Ecto neural progenitor cell (in vitro differentiated cells): Measurements from ENCODE around the gene PCGF6.
"Not testable (repeated sequence)": the region's sequence is repeated elsewhere in the genome, so short reads cannot be mapped to it uniquely, and the experiment has no call there.

Experiments
- DNase-seq: peaks from one replicate; pipeline ENCODE4 v3.0.0-alpha.2; 2018; ENCODE audit warnings: low spot score

The PCGF6 gene, protein sequence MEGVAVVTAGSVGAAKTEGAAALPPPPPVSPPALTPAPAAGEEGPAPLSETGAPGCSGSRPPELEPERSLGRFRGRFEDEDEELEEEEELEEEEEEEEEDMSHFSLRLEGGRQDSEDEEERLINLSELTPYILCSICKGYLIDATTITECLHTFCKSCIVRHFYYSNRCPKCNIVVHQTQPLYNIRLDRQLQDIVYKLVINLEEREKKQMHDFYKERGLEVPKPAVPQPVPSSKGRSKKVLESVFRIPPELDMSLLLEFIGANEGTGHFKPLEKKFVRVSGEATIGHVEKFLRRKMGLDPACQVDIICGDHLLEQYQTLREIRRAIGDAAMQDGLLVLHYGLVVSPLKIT

DNA sequence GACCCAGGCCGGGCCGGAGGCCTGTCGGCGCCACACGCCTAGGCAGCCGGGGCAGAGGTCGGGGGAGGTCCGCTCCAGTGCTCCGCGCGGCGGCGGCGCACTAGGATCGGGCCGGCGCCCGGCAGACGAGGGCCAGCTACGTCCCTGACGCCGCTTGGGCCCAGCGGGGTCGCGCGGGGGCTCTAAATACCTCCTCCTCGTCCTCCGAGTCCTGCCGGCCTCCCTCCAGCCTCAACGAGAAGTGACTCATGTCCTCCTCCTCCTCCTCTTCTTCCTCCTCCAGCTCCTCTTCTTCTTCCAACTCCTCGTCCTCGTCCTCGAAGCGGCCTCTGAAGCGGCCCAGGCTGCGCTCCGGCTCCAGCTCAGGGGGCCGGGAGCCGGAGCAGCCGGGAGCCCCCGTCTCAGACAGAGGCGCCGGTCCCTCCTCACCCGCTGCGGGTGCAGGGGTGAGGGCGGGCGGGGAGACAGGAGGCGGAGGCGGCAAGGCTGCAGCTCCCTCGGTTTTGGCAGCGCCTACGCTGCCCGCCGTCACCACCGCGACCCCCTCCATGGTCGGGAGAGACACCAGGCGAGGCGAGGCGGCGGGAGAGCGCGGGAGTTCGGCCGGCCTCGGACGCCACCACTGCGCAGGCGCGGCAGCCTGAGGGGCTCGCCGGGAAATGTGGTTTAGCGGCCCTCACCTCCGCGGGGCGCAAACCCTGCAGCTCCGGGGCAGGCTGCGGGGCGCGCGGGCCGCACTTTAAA lies at the start of gene PCGF6:
TSS of gene PCGF6 (minus strand) at position 624 of the 744 bp plus-strand sequence. CDS start at position 550, 74 bp downstream.
- peak; percentile 94 for DNase-seq

DNA sequence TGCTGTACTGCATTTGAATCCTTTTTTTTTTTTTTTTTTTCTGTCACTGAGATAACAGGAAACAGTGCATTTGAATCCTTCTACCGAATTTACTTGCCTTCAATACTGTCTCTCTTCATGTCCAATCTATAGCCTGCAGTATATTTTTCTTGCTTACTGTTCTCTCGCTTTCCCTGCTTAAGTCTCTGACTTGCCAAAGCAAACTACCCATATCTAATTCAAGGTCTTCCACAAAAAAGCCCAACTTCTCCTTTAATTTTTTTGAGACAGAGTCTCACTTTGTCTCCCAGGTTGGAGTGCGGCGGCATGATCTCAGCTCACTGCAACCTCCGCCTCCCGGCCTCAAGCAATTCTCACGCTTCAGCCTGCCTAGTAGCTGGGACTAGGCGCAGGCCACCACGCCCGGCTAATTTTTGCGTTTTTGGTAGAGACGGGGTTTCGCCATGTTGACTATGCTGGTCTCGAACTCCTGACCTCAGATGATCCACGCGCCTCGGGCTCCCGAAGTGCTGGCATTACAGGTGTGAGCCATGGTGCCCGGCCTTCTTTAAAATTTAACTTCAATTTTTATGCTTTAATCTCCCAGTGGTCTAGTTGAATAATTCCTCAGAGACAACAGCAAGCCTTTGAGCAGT lies 46.4 kb upstream of the PCGF6 start:
- DNase-seq = no peak

GRCh38 chr10:103396789-103397087 lies 45.8 kb upstream of the PCGF6 start:
- DNase-seq = no peak

DNA sequence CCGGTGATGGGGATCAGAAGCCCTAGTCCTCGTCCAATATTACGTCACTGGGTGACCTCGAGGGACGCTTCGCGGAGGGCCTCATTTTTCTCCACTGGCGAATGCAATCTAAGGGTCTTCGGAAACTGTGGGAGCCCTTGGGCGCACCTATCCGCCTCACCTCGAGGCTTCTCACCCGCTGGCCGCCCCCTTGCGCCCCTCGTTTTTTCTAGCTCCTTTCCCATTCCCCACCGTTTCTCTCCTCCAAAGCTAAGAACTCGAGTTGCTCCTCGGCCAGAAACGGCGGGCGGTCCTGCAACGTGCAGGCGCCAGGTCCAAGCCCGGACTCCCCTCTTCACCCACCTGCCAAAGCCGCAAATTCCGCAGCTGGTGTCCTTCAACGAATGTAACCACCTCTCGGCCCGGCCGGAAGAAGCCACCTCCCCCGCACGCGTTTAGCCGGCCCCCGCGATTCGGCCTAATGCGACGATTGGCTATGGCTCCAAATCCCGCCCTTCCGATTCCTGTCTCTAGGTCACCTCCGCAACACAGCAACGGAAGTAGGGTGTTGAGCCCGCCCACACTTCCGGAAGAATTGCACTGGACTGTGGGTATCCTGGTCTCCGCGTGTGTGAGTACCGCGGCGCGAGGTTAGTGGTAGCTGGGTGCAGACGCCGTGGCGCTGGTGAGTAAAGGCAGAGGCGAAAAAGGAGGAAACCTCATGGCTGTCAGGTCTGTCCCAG lies 45.3 kb upstream of the PCGF6 start, which contains the start of the genes ATP5MK and PDCD11:
TSS of gene ATP5MK (minus strand) at position 409 of the 722 bp plus-strand sequence. CDS start 4,018 bp downstream, outside the sequence.
TSS of gene PDCD11 (plus strand) at position 560 of the 722 bp plus-strand sequence. CDS start 1,801 bp downstream, outside the sequence.
- peak; percentile 96 for DNase-seq

GRCh38 chr10:103395754-103396066 lies 44.8 kb upstream of the PCGF6 start:
- DNase-seq = no peak

- no peak for DNase-seq
Observed at GRCh38 chr10:103394180-103394579, 43.2 kb upstream of the PCGF6 start.

DNA sequence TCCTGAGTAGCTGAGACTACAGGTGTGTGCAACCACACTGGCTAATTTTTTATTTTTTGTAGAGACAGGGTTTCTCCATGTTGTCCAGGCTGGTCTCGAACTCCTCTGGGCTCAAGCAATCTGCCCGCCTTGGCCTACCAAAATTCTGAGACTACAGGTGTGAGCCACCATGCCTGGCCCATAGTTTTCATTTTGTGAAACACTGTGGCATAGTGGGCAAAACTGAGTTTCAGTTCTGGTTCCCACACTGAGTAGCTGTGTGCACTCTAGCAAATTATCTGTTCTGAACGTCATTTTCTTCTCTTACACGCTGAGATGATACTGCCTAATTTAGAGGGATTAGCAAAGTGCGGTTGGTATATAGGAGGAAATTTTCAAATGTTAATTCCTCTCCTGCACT lies 31.8 kb upstream of the PCGF6 start:
- DNase-seq = no peak

GRCh38 chr10:103374263-103374662 lies 23.3 kb upstream of the PCGF6 start:
- DNase-seq = no peak

DNA sequence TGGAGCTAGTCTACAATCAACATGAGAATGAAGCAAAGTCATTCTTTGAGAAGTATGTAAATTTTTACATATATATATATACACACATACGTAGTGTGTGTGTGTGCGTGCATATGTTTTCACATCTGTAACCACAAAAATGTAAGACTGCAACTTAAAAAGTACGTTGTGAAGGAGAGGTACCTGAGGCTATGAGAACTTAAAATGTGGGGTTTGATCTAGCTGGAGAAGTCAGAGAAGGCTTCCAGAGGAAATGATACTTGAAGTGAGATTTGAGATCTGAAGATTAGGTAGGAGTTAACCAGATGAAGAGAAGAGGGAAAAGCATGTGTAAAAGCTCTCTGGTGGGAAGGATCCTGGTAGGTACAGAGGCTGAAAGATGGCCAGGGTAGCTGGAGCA lies 22.6 kb upstream of the PCGF6 start:
- no peak for DNase-seq

DNA sequence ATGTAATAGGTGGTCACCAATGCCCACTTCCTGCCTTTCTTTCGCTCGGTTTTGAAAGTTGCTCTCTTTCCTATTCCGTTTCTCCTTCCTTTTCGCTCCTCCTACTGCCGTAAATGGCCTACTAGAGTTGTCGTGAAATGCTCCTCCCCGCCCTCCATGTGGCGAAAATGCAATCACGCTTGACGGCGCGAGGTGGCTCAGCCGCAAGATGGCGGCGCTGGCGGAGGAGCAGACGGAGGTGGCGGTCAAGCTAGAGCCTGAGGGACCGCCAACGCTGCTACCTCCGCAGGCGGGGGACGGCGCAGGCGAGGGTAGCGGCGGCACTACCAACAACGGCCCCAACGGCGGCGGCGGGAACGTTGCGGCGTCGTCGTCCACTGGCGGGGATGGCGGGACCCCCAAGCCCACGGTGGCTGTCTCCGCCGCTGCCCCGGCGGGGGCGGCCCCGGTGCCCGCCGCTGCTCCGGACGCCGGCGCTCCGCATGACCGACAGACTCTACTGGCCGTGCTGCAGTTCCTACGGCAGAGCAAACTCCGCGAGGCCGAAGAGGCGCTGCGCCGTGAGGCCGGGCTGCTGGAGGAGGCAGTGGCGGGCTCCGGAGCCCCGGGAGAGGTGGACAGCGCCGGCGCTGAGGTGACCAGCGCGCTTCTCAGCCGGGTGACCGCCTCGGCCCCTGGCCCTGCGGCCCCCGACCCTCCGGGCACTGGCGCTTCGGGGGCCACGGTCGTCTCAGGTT lies 17.0 kb upstream of the PCGF6 start, which contains the start of gene TAF5:
TSS of gene TAF5 (plus strand) at position 195 of the 737 bp plus-strand sequence. CDS start at position 209, 14 bp downstream.
- peak; percentile 93 for DNase-seq

- DNase-seq = no peak
Observed at GRCh38 chr10:103367379-103367781, 16.4 kb upstream of the PCGF6 start.

- not testable (repeated sequence) for DNase-seq
Observed at GRCh38 chr10:103360791-103361190, 9.9 kb upstream of the PCGF6 start.

DNA sequence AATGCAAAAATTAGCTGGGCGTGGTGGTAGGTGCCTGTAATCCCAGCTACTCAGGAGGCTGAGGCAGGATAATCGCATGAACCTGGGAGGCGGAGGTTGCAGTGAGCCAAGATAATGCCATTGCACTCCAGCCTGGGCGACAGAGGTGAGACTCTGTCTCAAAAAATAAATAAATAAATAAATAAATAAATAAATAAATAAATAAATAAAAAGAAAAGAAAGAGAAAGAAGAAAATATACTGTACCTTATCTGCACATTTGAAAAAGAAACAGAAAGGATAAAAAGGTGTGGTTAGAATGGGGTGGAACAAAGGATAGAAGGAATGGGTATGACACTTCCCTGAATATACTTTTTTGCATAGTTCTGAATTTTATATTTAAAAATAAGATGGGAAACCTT lies 8.6 kb upstream of the PCGF6 start:
- DNase-seq = not testable (repeated sequence)

- no peak for DNase-seq
Observed at GRCh38 chr10:103355906-103356599, 5.1 kb upstream of the PCGF6 start.

- not testable (repeated sequence) for DNase-seq
Observed at GRCh38 chr10:103354567-103354966, 3.6 kb upstream of the PCGF6 start.

- DNase-seq = no peak
Observed at GRCh38 chr10:103353281-103353680, 2.3 kb upstream of the PCGF6 start.

GRCh38 chr10:103350175-103350516 lies 794 bp downstream of the PCGF6 start:
- DNase-seq = no peak

GRCh38 chr10:103336370-103336769 lies 14.6 kb downstream of the PCGF6 start:
- DNase-seq = peak; percentile 3

- no peak for DNase-seq
Observed at GRCh38 chr10:103334567-103334966, 16.4 kb downstream of the PCGF6 start.

- no peak for DNase-seq
Observed at GRCh38 chr10:103333934-103334520, 16.9 kb downstream of the PCGF6 start.
